GM21723 (cell line): ENCODE results near the gene NR2C2.

ENCODE experiments used
- ATAC-seq: cut with Tn5 transposase; IDR thresholded peaks from one replicate; pipeline ENCODE4 v1.9.1; 2021; ENCODE audit warnings: mild to moderate bottlenecking, moderate library complexity; ENCODE audit not compliant: unreplicated experiment

Gene NR2C2

DNA sequence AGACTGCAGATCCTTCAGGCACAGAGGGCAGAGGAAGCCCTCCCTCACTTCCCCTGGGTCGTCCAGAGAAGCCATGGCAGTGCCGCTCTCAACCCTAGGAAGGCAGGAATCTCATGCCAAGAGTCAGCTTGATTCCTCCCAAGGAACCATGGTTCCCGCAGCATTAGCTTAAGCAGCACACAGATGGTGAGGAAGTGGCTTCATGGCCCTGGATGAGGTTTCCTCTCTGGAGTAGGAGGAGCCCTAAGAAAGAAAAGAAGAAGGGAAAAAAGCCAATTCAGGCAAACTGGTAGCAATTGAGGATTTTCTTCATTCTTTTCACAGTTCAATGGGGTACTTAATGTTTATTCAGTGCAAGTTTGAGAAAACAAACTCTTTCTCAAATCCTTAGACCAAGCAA lies 148.7 kb downstream of the NR2C2 start:
- ATAC-seq, result no peak

DNA sequence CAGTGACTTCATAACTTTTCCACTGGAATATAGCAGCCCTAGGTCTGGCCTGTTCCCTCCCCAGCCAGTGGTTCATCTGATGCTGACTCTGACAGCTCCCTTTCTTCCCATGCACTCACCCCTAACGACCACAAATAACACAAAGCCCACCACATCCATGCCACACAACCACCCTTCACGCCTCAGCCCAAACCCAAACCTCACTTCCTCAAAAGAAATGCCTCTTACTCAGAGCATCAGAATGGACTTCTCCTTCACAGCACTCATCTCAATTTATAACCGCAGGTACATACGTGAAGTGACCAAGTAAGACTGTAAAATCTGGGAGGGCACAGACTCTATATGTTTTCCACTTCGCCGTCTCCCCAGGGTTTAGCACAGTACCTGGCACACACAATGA lies 150.5 kb downstream of the NR2C2 start:
- no peak for ATAC-seq
